Suppressor macrophage (primary cell): ENCODE data around the gene WDR7.

Experiments
- DNase-seq, 4 experiments: peaks; one replicate each; pipeline ENCODE4 v3.0.0-alpha.2; 2020 to 2022

WDR7 gene

GRCh38 chr18:56891116-56891515, 240.0 kb downstream of the WDR7 start:
- DNase-seq: no peak

GRCh38 chr18:56891870-56892269, 240.7 kb downstream of the WDR7 start:
- DNase-seq: peak in 2 of 4 experiments; percentile 5 to 15

- no peak for DNase-seq
Measured at GRCh38 chr18:56897122-56897521, 246.0 kb downstream of the WDR7 start.

GRCh38 chr18:56899660-56900059, 248.5 kb downstream of the WDR7 start:
- no peak for DNase-seq

GRCh38 chr18:56900195-56901094, 249.3 kb downstream of the WDR7 start:
- DNase-seq: no peak

- no peak for DNase-seq
Measured at GRCh38 chr18:56901919-56902318, 250.8 kb downstream of the WDR7 start.

GRCh38 chr18:56902653-56903052, 251.5 kb downstream of the WDR7 start:
- DNase-seq: no peak

- no peak for DNase-seq
Measured at GRCh38 chr18:56903686-56904085, 252.5 kb downstream of the WDR7 start.

GRCh38 chr18:56907771-56908170, 256.6 kb downstream of the WDR7 start:
- no peak for DNase-seq

GRCh38 chr18:56910237-56910636, 259.1 kb downstream of the WDR7 start:
- no peak for DNase-seq

GRCh38 chr18:56910967-56911366, 259.8 kb downstream of the WDR7 start:
- DNase-seq: no peak

- no peak for DNase-seq
Measured at GRCh38 chr18:56913941-56914340, 262.8 kb downstream of the WDR7 start.

- no peak for DNase-seq
Measured at GRCh38 chr18:56919190-56919589, 268.0 kb downstream of the WDR7 start.

GRCh38 chr18:56921896-56922480, 270.8 kb downstream of the WDR7 start:
- no peak for DNase-seq

- DNase-seq: no peak
Measured at GRCh38 chr18:56926734-56927133, 275.6 kb downstream of the WDR7 start.

GRCh38 chr18:56927786-56928185, 276.6 kb downstream of the WDR7 start:
- no peak for DNase-seq

- no peak for DNase-seq
Measured at GRCh38 chr18:56929886-56930285, 278.7 kb downstream of the WDR7 start.

GRCh38 chr18:56933472-56933871, 282.3 kb downstream of the WDR7 start:
- no peak for DNase-seq

- no peak for DNase-seq
Measured at GRCh38 chr18:56934131-56934530, 283.0 kb downstream of the WDR7 start.

- no peak for DNase-seq
Measured at GRCh38 chr18:56934906-56935305, 283.7 kb downstream of the WDR7 start.

GRCh38 chr18:56935434-56936040, 284.4 kb downstream of the WDR7 start:
- DNase-seq: no peak

GRCh38 chr18:56936457-56936856, 285.3 kb downstream of the WDR7 start:
- no peak for DNase-seq

GRCh38 chr18:56937874-56938430, 286.8 kb downstream of the WDR7 start:
- DNase-seq: no peak
